Lung (tissue), 12 donors: ENCODE data around the gene ZXDC. TPM values are rescaled to one million over a fixed set of nuclear protein-coding genes. Genes with fewer than 3 reads are reported as not detected.

Experiments used
- ATAC-seq: fragments of 200-7000 bp; cut with Tn5 transposase; one replicate; pipeline ENCODE4 v1.9.1; 2020; ENCODE audit warnings: moderate number of reproducible peaks; ENCODE audit not compliant: insufficient read depth, low FRiP score
- DNase-seq, 3 donors: peaks; one replicate each; pipeline ENCODE4 v3.0.0-alpha.2; 2013 to 2017
- H3K27ac ChIP-seq, 2 donors: one replicate each; pipeline ENCODE4 v1.5.1; 2013; ENCODE audit warnings: mild to moderate bottlenecking in 2 of 2, moderate library complexity in 2 of 2, control low read depth in 1 of 2, inconsistent platforms in 1 of 2, low read depth in 1 of 2, low read length in 1 of 2
- H3K27me3 ChIP-seq, 3 donors: one replicate each; pipeline ENCODE4 v1.5.1; 2013; ENCODE audit warnings: low read length in 2 of 3; ENCODE audit not compliant: control insufficient read depth in 3 of 3, insufficient read depth in 3 of 3
- H3K36me3 ChIP-seq, 4 donors: one replicate each; pipeline ENCODE4 v1.5.1; 2013; ENCODE audit warnings: low read length in 4 of 4, mild to moderate bottlenecking in 1 of 4, moderate library complexity in 1 of 4; ENCODE audit not compliant: control insufficient read depth in 4 of 4, insufficient read depth in 4 of 4
- H3K4me1 ChIP-seq, 5 donors: one replicate each; pipeline ENCODE4 v1.5.1; 2013; ENCODE audit warnings: low read length in 5 of 5, mild to moderate bottlenecking in 2 of 5, moderate library complexity in 1 of 5; ENCODE audit not compliant: control insufficient read depth in 5 of 5, insufficient read depth in 5 of 5
- H3K4me3 ChIP-seq: one replicate; pipeline ENCODE4 v1.5.1; 2013; ENCODE audit warnings: mild to moderate bottlenecking, control low read depth, moderate library complexity
- H3K9ac ChIP-seq, 2 donors: one replicate each; pipeline ENCODE4 v1.5.1; 2013; ENCODE audit warnings: low read length in 2 of 2, control low read depth in 1 of 2; ENCODE audit not compliant: insufficient read depth in 1 of 2
- H3K9me3 ChIP-seq, 4 donors: one replicate each; pipeline ENCODE4 v1.5.1; 2013; ENCODE audit warnings: low read length in 3 of 4, mild to moderate bottlenecking in 1 of 4, moderate library complexity in 1 of 4; ENCODE audit not compliant: control insufficient read depth in 4 of 4, insufficient read depth in 3 of 4
- CTCF ChIP-seq: IDR thresholded peaks from 2 replicates; pipeline ENCODE4 v1.5.1; 2012; ENCODE audit warnings: mild to moderate bottlenecking; ENCODE audit errors: control extremely low read depth, extremely low read depth
- WGBS, 2 donors: extraction: QIAGEN DNeasy Blood & Tissue Kit; methylation state at CpG; one replicate each; pipeline ENCODE4 v1.1.7; 2013; 5-methylcytosine and 5-hydroxymethylcytosine counted together
- polyA plus RNA-seq, 2 donors: library from polyadenylated mRNA; stranded (reverse); fragments of 200-250 nt; gene quantifications; one replicate each; pipeline ENCODE4 v1.2.1, GENCODE V29; 2013
- total RNA-seq, 2 donors: library from RNA; depleted of rRNA in 1 of 2; stranded (reverse); fragments of >200 nt in 1 of 2; gene quantifications; one replicate each; pipeline ENCODE4 v1.2.1, GENCODE V29; 2014 to 2021
- donor health status: control.
- donor health status: control.
- donor health status: Bipolar disorder and iron deficiency.
- donor health status: healthy.
- donor health status: DM: yes; HTN: yes; CAD: no.

ZXDC gene
- total and polyA plus RNA-seq, 4 donors: 12.9 to 49.5 (median 29.8) TPM

GRCh38 chr3:126434931-126435411, 40.7 kb downstream of the ZXDC start:
- no peak for TF ChIP-seq CTCF
- Histone ChIP-seq H3K4me1 (no peaks in the 10 kb centered on the region), H3K27me3 (no peaks in the 10 kb centered on the region), H3K9ac (no peak overlapping the region), H3K9me3 (peaks cover 0 to 2% (median 0%) of the 10 kb centered on the region in 4 donors), H3K27ac (no peak overlapping the region), H3K36me3 (peaks cover 3 to 45% (median 7%) of the 10 kb centered on the region in 4 donors), H3K4me3 (no peak overlapping the region)
- no peak for DNase-seq
- WGBS, 2 donors: 94 to 95% methylated on average over 8 of the region's 8 CpGs
- ATAC-seq: no peak

GRCh38 chr3:126434264-126434590, 41.5 kb downstream of the ZXDC start:
- ATAC-seq: no peak
- Histone ChIP-seq H3K27me3 (no peaks in the 10 kb centered on the region), H3K9ac (no peak overlapping the region), H3K4me1 (no peaks in the 10 kb centered on the region), H3K4me3 (no peak overlapping the region), H3K36me3 (peaks cover 3 to 38% (median 7%) of the 10 kb centered on the region in 4 donors), H3K27ac (no peak overlapping the region), H3K9me3 (peaks cover 0 to 2% (median 0%) of the 10 kb centered on the region in 4 donors)
- WGBS, 2 donors: 93 to 96% methylated on average over 6 of the region's 6 CpGs
- TF ChIP-seq CTCF: no peak
- DNase-seq: no peak

- Histone ChIP-seq H3K27me3 (no peaks in the 10 kb centered on the region), H3K4me3 (no peak overlapping the region), H3K9ac (no peak overlapping the region), H3K9me3 (peaks cover 0 to 2% (median 0%) of the 10 kb centered on the region in 4 donors), H3K27ac (no peak overlapping the region), H3K4me1 (no peaks in the 10 kb centered on the region), H3K36me3 (peaks cover 3 to 34% (median 5%) of the 10 kb centered on the region in 4 donors)
- DNase-seq (peak in 1 of 3 donors; percentile 7), ATAC-seq (no peak)
- 87 to 98% methylated on average over 13 of the region's 13 CpGs for WGBS, 2 donors
- no peak for TF ChIP-seq CTCF
Observed at GRCh38 chr3:126433496-126434263, 42.0 kb downstream of the ZXDC start.
